Measurements from ENCODE around the gene RAB34.

DNA sequence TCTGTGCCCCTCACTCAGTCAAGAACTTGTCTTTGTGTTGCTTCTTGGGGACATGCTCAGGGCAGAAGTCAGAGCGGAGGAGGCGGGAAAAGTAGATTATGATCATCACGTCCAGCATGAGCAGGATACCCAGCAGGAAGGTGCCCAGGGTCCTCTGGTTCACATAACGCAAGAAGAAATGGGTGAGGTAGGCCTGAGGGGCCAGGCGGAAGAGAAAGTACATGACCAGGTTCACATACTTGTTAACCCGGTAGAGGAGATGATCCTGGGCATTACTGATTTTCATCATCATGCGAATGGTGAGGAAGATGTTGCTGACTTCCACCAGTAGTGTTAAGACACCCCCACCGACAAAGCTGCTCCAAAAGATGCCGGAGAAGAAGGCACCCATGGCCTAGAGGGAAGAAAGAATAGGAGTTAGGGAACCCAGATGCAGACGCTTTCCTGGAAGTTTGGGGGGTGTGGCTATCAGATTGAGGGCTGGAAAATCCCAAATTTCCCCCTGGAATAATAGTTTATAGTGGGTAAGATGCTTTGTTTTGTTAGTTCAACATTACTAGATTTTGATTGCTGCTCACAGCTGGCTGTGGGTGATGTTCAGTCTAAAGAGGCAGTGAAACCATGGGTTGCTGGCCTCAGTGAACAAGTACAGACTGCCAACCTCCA, 7.0 kb upstream of the RAB34 start:
- no peak; the same call in 1 of the 2 replicates for TF ChIP-seq POLR2AphosphoS5 (IDR thresholded peaks at IDR 0.05; ENCODE audit: borderline replicate concordance, low read depth, low read length)
- no peak for TF ChIP-seq EZH2 (IDR thresholded peaks at IDR 0.05)
- TF ChIP-seq FOXP2 (optimal IDR thresholded peaks at IDR 0.05; ENCODE audit: control extremely low read depth, extremely low read length, insufficient read depth), result no peak

All from SK-N-MC (cell line).